Endothelial cell of umbilical vein (primary cell): ENCODE data around the gene GNPAT. TPM values are rescaled to one million over a fixed set of nuclear protein-coding genes. Genes with fewer than 3 reads are reported as not detected.

Experiments
- BruUV-seq: library from RNA; stranded (reverse); fragments of 400-500 nt; replicated peaks from 2 replicates; lab custom pipeline; 2021; lab: Mats Ljungman, UMichigan
- CTCF ChIA-PET: fragments of 300-600, 350-600 bp; sonication (Branson Sonifier 250); formaldehyde crosslinking; loops from one replicate; lab custom pipeline; 2021; ENCODE audit warnings: antibody characterized with exemption, inconsistent platforms; lab: Charles Lee
- POLR2A ChIA-PET: fragments of 300-600, 350-600 bp; sonication (Branson Sonifier 250); formaldehyde crosslinking; loops from one replicate; lab custom pipeline; 2021; ENCODE audit warnings: antibody characterized with exemption, inconsistent platforms; lab: Charles Lee
- DNase-seq: peaks from one replicate; pipeline ENCODE4 v3.0.0-alpha.2; 2011; ENCODE audit warnings: low read depth, low spot score
- FAIRE-seq: peaks from 2 replicates; lab custom pipeline; 2011; peaks lifted over from hg19 to GRCh38; lab: Jason Lieb, UNC
- H2AFZ ChIP-seq: 2 replicates; pipeline ENCODE4 v1.6.0; 2012; ENCODE audit warnings: low read depth, low read length, control low read depth, inconsistent platforms
- H3K27ac ChIP-seq: 2 replicates; pipeline ENCODE4 v1.5.1; 2011; ENCODE audit warnings: low read depth, mild to moderate bottlenecking, control low read depth, low read length, moderate library complexity; ENCODE audit not compliant: insufficient read depth
- H3K27me3 ChIP-seq, 2 experiments: 2 replicates each; pipeline versions ENCODE4 v1.6.0 to v1.6.1; 2011; ENCODE audit warnings: low read length in 2 of 2, mixed read lengths in 1 of 2; ENCODE audit not compliant: control insufficient read depth in 2 of 2, insufficient read depth in 2 of 2
- H3K36me3 ChIP-seq, 2 experiments: 2 replicates in 1 of 2; 3 replicates in 1 of 2; pipeline ENCODE4 v1.5.1; 2011; ENCODE audit warnings: low read length in 2 of 2, mild to moderate bottlenecking in 1 of 2, moderate library complexity in 1 of 2; ENCODE audit not compliant: control insufficient read depth in 2 of 2, insufficient read depth in 2 of 2; ENCODE audit errors: extremely low read depth in 1 of 2
- H3K4me1 ChIP-seq: 3 replicates; pipeline ENCODE4 v1.5.1; 2011; ENCODE audit warnings: mild to moderate bottlenecking, low read length; ENCODE audit not compliant: control insufficient read depth, insufficient read depth; ENCODE audit errors: extremely low read depth
- H3K4me2 ChIP-seq: 2 replicates; pipeline ENCODE4 v1.6.1; 2011; ENCODE audit warnings: low read length, control low read depth, mixed read lengths; ENCODE audit not compliant: insufficient read depth
- H3K4me3 ChIP-seq, 3 experiments: fragments of 200-600 bp in 1 of 3; sonication (generic), shearing (Covaris generic) in 1 of 3; replicated peaks in 1 of 3; 2 replicates each; pipeline ENCODE4 v1.5.1; 2011 to 2016; ENCODE audit warnings: control low read depth in 3 of 3, low read length in 3 of 3, mild to moderate bottlenecking in 2 of 3, inconsistent platforms in 1 of 3, low read depth in 1 of 3, moderate library complexity in 1 of 3; ENCODE audit not compliant: insufficient read depth in 1 of 3
- H3K79me2 ChIP-seq: 2 replicates; pipeline ENCODE4 v1.6.0; 2012; ENCODE audit warnings: low read length, inconsistent platforms; ENCODE audit not compliant: control insufficient read depth, insufficient read depth
- H3K9ac ChIP-seq: replicated peaks from 2 replicates; pipeline ENCODE3; 2011; ENCODE audit warnings: low read length, control low read depth; ENCODE audit not compliant: insufficient read depth; ENCODE audit errors: extremely low read depth
- H3K9me1 ChIP-seq: replicated peaks from 3 replicates; pipeline ENCODE4 v1.6.0; 2011; ENCODE audit warnings: mild to moderate bottlenecking, low read length; ENCODE audit not compliant: control insufficient read depth, insufficient read depth; ENCODE audit errors: extremely low read depth
- H3K9me3 ChIP-seq: replicated peaks from 2 replicates; pipeline ENCODE4 v1.5.1; 2012; ENCODE audit warnings: low read length, inconsistent platforms; ENCODE audit not compliant: control insufficient read depth, insufficient read depth
- H4K20me1 ChIP-seq: replicated peaks from 2 replicates; pipeline ENCODE3; 2011; ENCODE audit warnings: mild to moderate bottlenecking, low read length; ENCODE audit not compliant: control insufficient read depth, insufficient read depth; ENCODE audit errors: extremely low read depth
- EZH2 ChIP-seq: IDR thresholded peaks from 2 replicates; pipeline ENCODE4 v1.6.1; 2012; ENCODE audit warnings: borderline replicate concordance, low read depth, mild to moderate bottlenecking, moderate library complexity, low read length, inconsistent platforms; ENCODE audit not compliant: severe bottlenecking
- FOS ChIP-seq: IDR thresholded peaks from 2 replicates; pipeline ENCODE4 v1.6.1; 2011; ENCODE audit warnings: mild to moderate bottlenecking, low read length, moderate library complexity, borderline replicate concordance; ENCODE audit not compliant: insufficient read depth
- GATA2 ChIP-seq: IDR thresholded peaks from 2 replicates; pipeline ENCODE4 v1.7.0; 2011; ENCODE audit warnings: low read depth, mild to moderate bottlenecking, moderate library complexity, mixed read lengths, low read length; ENCODE audit not compliant: insufficient read length, insufficient read depth
- JUN ChIP-seq: IDR thresholded peaks from 2 replicates; pipeline ENCODE4 v1.6.1; 2011; ENCODE audit warnings: borderline replicate concordance, low read depth; ENCODE audit not compliant: insufficient read length, insufficient read depth
- MYC ChIP-seq: IDR thresholded peaks from one replicate; pipeline ENCODE4 v1.6.1; 2011; ENCODE audit warnings: mild to moderate bottlenecking, low read depth, low read length
- POLR2A ChIP-seq: IDR thresholded peaks from 2 replicates; pipeline ENCODE4 v1.6.1; 2012; ENCODE audit warnings: low read depth, mild to moderate bottlenecking, control low read depth, low read length
- POLR2AphosphoS5 ChIP-seq: IDR thresholded peaks from 2 replicates; pipeline ENCODE4 v1.6.1; 2012; ENCODE audit warnings: low read depth, mild to moderate bottlenecking, control low read depth, low read length, moderate library complexity; ENCODE audit not compliant: insufficient read depth
- dilution Hi-C: fragments of 300-500 bp; cut with MboI; formaldehyde crosslinking; loops from one replicate; pipeline ENCODE4 v1.15.0; 2019; ENCODE audit warnings: low sequenced_read_pairs; ENCODE audit not compliant: extremely low pct_ligation_motif_present
- intact Hi-C: fragments of 100-400 bp; cut with micrococcal nuclease; formaldehyde crosslinking; loops from one replicate; pipeline ENCODE4 v1.10.0; 2022
- polyA plus RNA-seq, 4 experiments: library from polyadenylated mRNA; depleted of rRNA in 3 of 4; stranded (reverse) in 3 of 4; unstranded in 1 of 4; fragments of >200 nt; gene quantifications; 2 replicates each; pipeline versions ENCODE4 v1.2.1 to v1.2.3, GENCODE V29; 2011 to 2012; ENCODE audit warnings: missing spikeins in 1 of 4
- total RNA-seq: library from RNA; stranded (reverse); gene quantifications from 2 replicates; pipeline ENCODE4 v1.2.3, GENCODE V29; 2021
- TF ChIP-seq, protein P1 (sequence below), 2 donors: IDR thresholded peaks; 1 replicate in 1 of 2; 2 replicates in 1 of 2; pipeline ENCODE4 v1.5.1; 2011; ENCODE audit warnings: low read length in 2 of 2, mild to moderate bottlenecking in 2 of 2, moderate library complexity in 2 of 2, control low read depth in 1 of 2, inconsistent platforms in 1 of 2, low read depth in 1 of 2; ENCODE audit not compliant: insufficient read depth in 1 of 2; ENCODE audit errors: extremely low read depth in 1 of 2
- TF ChIP-seq, protein P2 (sequence below): IDR thresholded peaks from 2 replicates; pipeline ENCODE4 v1.6.1; 2011; ENCODE audit not compliant: insufficient read depth, insufficient read length

GNPAT gene
- total and polyA plus RNA-seq, 2 donors (not counting 3 experiments of a cell fraction or from before 2014, with no cell fraction given): 18.9 to 51.4 TPM

DNA sequence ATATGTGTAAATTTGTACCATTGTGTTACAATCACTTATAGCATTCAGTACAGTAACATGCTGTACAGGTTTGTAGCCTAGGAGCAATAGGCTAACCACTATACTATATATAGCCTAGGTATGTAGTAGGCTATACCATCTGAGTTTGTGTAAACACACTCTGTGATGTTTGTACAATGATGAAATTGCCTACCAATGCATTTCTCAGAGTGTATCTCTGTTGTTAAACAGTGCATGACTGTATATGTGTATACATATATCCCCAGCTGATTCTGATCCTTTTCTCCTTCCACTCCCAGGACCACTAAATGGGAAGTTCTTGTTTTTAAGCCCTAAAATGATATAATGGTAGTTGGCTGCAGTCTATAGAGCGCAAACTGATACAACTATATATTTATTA, 7.8 kb downstream of the GNPAT start:
- no peaks in the 10 kb centered on the region for H3K9me1 ChIP-seq
- BruUV-seq: no TSS peak
- CTCF ChIA-PET: no interaction called here
- intact Hi-C loops (no loop called here), dilution Hi-C loops (no loop called here)
- H2AFZ ChIP-seq: no peak overlapping the region
- POLR2A ChIA-PET: no interaction called here
- H3K4me1 ChIP-seq: no peaks in the 10 kb centered on the region
- DNase-seq (no peak), FAIRE-seq (no peak)
- H4K20me1 ChIP-seq: no peaks in the 10 kb centered on the region
- H3K27ac ChIP-seq: no peak overlapping the region
- H3K79me2 ChIP-seq: peaks cover 49% of the 10 kb centered on the region
- peaks cover 0 to 4% of the 10 kb centered on the region in 2 experiments for H3K36me3 ChIP-seq
- H3K9ac ChIP-seq: no peak overlapping the region
- H3K27me3 ChIP-seq: no peaks in the 10 kb centered on the region
- H3K4me2 ChIP-seq: no peak overlapping the region
- H3K4me3 ChIP-seq: no peak overlapping the region
- TF ChIP-seq MYC: no peak
- no peak for TF ChIP-seq EZH2
- TF ChIP-seq POLR2AphosphoS5: no peak
- TF ChIP-seq POLR2A: no peak
- TF ChIP-seq, protein P1, sequence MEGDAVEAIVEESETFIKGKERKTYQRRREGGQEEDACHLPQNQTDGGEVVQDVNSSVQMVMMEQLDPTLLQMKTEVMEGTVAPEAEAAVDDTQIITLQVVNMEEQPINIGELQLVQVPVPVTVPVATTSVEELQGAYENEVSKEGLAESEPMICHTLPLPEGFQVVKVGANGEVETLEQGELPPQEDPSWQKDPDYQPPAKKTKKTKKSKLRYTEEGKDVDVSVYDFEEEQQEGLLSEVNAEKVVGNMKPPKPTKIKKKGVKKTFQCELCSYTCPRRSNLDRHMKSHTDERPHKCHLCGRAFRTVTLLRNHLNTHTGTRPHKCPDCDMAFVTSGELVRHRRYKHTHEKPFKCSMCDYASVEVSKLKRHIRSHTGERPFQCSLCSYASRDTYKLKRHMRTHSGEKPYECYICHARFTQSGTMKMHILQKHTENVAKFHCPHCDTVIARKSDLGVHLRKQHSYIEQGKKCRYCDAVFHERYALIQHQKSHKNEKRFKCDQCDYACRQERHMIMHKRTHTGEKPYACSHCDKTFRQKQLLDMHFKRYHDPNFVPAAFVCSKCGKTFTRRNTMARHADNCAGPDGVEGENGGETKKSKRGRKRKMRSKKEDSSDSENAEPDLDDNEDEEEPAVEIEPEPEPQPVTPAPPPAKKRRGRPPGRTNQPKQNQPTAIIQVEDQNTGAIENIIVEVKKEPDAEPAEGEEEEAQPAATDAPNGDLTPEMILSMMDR (IDR thresholded peaks at IDR 0.05; ENCODE audit: extremely low read depth in 1 of 2, insufficient read depth in 1 of 2, low read depth in 1 of 2, low read length in 2 of 2): no peak
- TF ChIP-seq GATA2: no peak
- no peak for TF ChIP-seq JUN
- TF ChIP-seq, protein P2, sequence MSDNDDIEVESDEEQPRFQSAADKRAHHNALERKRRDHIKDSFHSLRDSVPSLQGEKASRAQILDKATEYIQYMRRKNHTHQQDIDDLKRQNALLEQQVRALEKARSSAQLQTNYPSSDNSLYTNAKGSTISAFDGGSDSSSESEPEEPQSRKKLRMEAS: no peak
- no peak for TF ChIP-seq FOS
- H3K9me3 ChIP-seq: no peaks in the 10 kb centered on the region
